ENCODE results near the gene MUC4. TPM values are rescaled to one million over a fixed set of nuclear protein-coding genes. Genes with fewer than 3 reads are reported as not detected.

Gene MUC4
- total RNA-seq, 1 experiment from 2014 or later, result 0.03 TPM

GRCh38 chr3:195763076-195763830 is 48.5 kb downstream of the MUC4 start:
- H3K9me3 ChIP-seq (ENCODE audit: control insufficient read depth, insufficient read depth, low read depth, low read length), result no peaks in the 10 kb centered on the region
- H3K4me3 ChIP-seq (ENCODE audit: low read depth in 2 of 2, low read length in 2 of 2), result no peak overlapping the region
- CTCF ChIA-PET, result no interaction called here
- ATAC-seq (no peak), DNase-seq (ENCODE audit: low read depth, low spot score) (no peak)
- no peaks in the 10 kb centered on the region for H3K36me3 ChIP-seq (ENCODE audit: control insufficient read depth, insufficient read depth, low read length)
- TF ChIP-seq CTCF (IDR thresholded peaks at IDR 0.05), result no peak
- no peak for TF ChIP-seq POLR2AphosphoS5 (IDR thresholded peaks at IDR 0.05; ENCODE audit: low read depth, low read length)
- TF ChIP-seq REST (IDR thresholded peaks at IDR 0.05; ENCODE audit: insufficient read depth in 1 of 2, low read depth in 2 of 2, low read length in 1 of 2), result no peak
- intact Hi-C loops (cut with micrococcal nuclease; ENCODE audit: unreplicated experiment) (no loop called here), in situ Hi-C loops (cut with HindIII; ENCODE audit: low pct_unique_long_range_greater_than_20kb, low sequenced_read_pairs) (no loop called here)
- H3K27me3 ChIP-seq (ENCODE audit: control insufficient read depth, insufficient read depth, low read length), result no peaks in the 10 kb centered on the region
- H3K4me1 ChIP-seq (ENCODE audit: control insufficient read depth, insufficient read depth, low read length), result no peaks in the 10 kb centered on the region; the same call in 1 of the 2 replicates
- POLR2A ChIA-PET, result no interaction called here
- no TSS peak for BruUV-seq (replicated peaks)
- H3K27ac ChIP-seq (ENCODE audit: low read length), result no peak overlapping the region

GRCh38 chr3:195762611-195763010 is 49.1 kb downstream of the MUC4 start:
- Histone ChIP-seq H3K36me3 (ENCODE audit: control insufficient read depth, insufficient read depth, low read length) (no peaks in the 10 kb centered on the region), H3K4me1 (ENCODE audit: control insufficient read depth, insufficient read depth, low read length) (no peaks in the 10 kb centered on the region; the same call in 1 of the 2 replicates), H3K27ac (ENCODE audit: low read length) (no peak overlapping the region), H3K27me3 (ENCODE audit: control insufficient read depth, insufficient read depth, low read length) (no peaks in the 10 kb centered on the region), H3K9me3 (ENCODE audit: control insufficient read depth, insufficient read depth, low read depth, low read length) (no peaks in the 10 kb centered on the region), H3K4me3 (ENCODE audit: low read depth in 2 of 2, low read length in 2 of 2) (no peak overlapping the region)
- intact Hi-C loops (cut with micrococcal nuclease; ENCODE audit: unreplicated experiment) (no loop called here), in situ Hi-C loops (cut with HindIII; ENCODE audit: low pct_unique_long_range_greater_than_20kb, low sequenced_read_pairs) (no loop called here)
- ChIA-PET POLR2A (no interaction called here), CTCF (interaction anchor here (0.6 kb wide), 1 partner anchor 467 kb away, joined by 3 read pairs; no protein-coding TSS in a partner anchor)
- DNase-seq (ENCODE audit: low read depth, low spot score), result no peak
- TF ChIP-seq SIN3A (IDR thresholded peaks at IDR 0.05; ENCODE audit: borderline replicate concordance, insufficient read depth, low read depth, low read length) (no peak), POLR2AphosphoS5 (IDR thresholded peaks at IDR 0.05; ENCODE audit: low read depth, low read length) (no peak), REST (IDR thresholded peaks at IDR 0.05; ENCODE audit: insufficient read depth in 1 of 2, low read depth in 2 of 2, low read length in 1 of 2) (no peak), TCF7L2 (IDR thresholded peaks at IDR 0.05; ENCODE audit: low read depth, low read length) (no peak), CTCF (IDR thresholded peaks at IDR 0.05) (no peak)
- no peak for ATAC-seq
- no TSS peak for BruUV-seq (replicated peaks)
